PC-9 (cell line): ENCODE results near the gene ANK2. TPM values are rescaled to one million over a fixed set of nuclear protein-coding genes. Genes with fewer than 3 reads are reported as not detected.

Experiments used
- BruUV-seq: library from RNA; stranded (reverse); fragments of 400-500 nt; replicated peaks from 2 replicates; lab custom pipeline; 2021; lab: Mats Ljungman, UMichigan
- CTCF ChIA-PET: fragments of 300-600 bp; sonication (Branson Sonifier 250); formaldehyde crosslinking; loops from one replicate; lab custom pipeline; 2022; ENCODE audit warnings: antibody characterized with exemption; lab: Charles Lee
- POLR2A ChIA-PET: fragments of 300-600 bp; sonication (Branson Sonifier 250); formaldehyde crosslinking; loops from one replicate; lab custom pipeline; 2022; ENCODE audit warnings: antibody characterized with exemption; ENCODE audit not compliant: unreplicated experiment; lab: Charles Lee
- DNase-seq, 2 experiments: peaks; one replicate each; pipeline versions ENCODE4 v3.0.0 to v3.0.0-alpha.2; 2015 to 2022; ENCODE audit warnings: mixed read lengths in 1 of 2
- H2AFZ ChIP-seq: fragments of 200-600 bp; sonication (generic); 2 replicates; pipeline ENCODE4 v1.8.1; 2017; ENCODE audit warnings: antibody characterized with exemption
- H3F3A ChIP-seq: fragments of 200-600 bp; sonication (generic); 2 replicates; pipeline ENCODE4 v1.8.1; 2017; ENCODE audit warnings: antibody characterized with exemption, mild to moderate bottlenecking, low read depth; ENCODE audit not compliant: insufficient read depth
- H3K27ac ChIP-seq: fragments of 200-600 bp; sonication (generic); 2 replicates; pipeline ENCODE4 v1.6.1; 2016; ENCODE audit warnings: mixed run types
- H3K27me3 ChIP-seq: fragments of 200-600 bp; sonication (generic); 2 replicates; pipeline ENCODE4 v1.6.1; 2016; ENCODE audit warnings: low read depth, mixed run types; ENCODE audit not compliant: insufficient read depth
- H3K36me3 ChIP-seq: fragments of 200-600 bp; sonication (generic); 2 replicates; pipeline ENCODE4 v1.6.1; 2016; ENCODE audit warnings: low read depth, mixed run types
- H3K4me1 ChIP-seq: fragments of 200-600 bp; sonication (generic); replicated peaks from 2 replicates; pipeline ENCODE4 v1.6.1; 2016; ENCODE audit warnings: mixed run types; ENCODE audit not compliant: insufficient read depth
- H3K4me2 ChIP-seq: fragments of 200-600 bp; sonication (generic); 2 replicates; pipeline ENCODE4 v1.6.1; 2017; ENCODE audit warnings: mixed run types
- H3K4me3 ChIP-seq: fragments of 200-600 bp; sonication (generic); 2 replicates; pipeline ENCODE4 v1.6.1; 2016; ENCODE audit warnings: mixed run types
- H3K79me2 ChIP-seq: fragments of 200-600 bp; sonication (generic); 2 replicates; pipeline ENCODE4 v1.6.1; 2017; ENCODE audit warnings: low read depth, mixed run types
- H3K9me2 ChIP-seq: fragments of 200-600 bp; sonication (generic); 2 replicates; pipeline ENCODE4 v1.8.1; 2017; ENCODE audit warnings: mild to moderate bottlenecking; ENCODE audit not compliant: insufficient read depth
- H3K9me3 ChIP-seq: fragments of 200-600 bp; sonication (generic); 2 replicates; pipeline ENCODE4 v1.8.1; 2016; ENCODE audit warnings: low read depth; ENCODE audit not compliant: insufficient read depth
- H4K20me1 ChIP-seq: fragments of 200-600 bp; sonication (generic); 2 replicates; pipeline ENCODE4 v1.8.1; 2017; ENCODE audit not compliant: insufficient read depth
- CTCF ChIP-seq: fragments of 200-600 bp; sonication (generic); conservative IDR thresholded peaks from 2 replicates; pipeline ENCODE4 v1.6.1; 2017; ENCODE audit warnings: mixed run types, antibody characterized with exemption, mild to moderate bottlenecking, moderate library complexity
- EZH2 ChIP-seq: fragments of 200-600 bp; sonication (generic); IDR thresholded peaks from 2 replicates; pipeline ENCODE4 v1.8.0; 2017; ENCODE audit warnings: antibody characterized with exemption, low read depth
- intact Hi-C: fragments of 100-400 bp; cut with micrococcal nuclease; formaldehyde crosslinking; loops from one replicate; pipeline ENCODE4 v1.10.0; 2022; ENCODE audit not compliant: unreplicated experiment
- total RNA-seq: library from RNA; stranded (reverse); gene quantifications from 2 replicates; pipeline ENCODE4 v1.2.3, GENCODE V29; 2021

ANK2 gene
- total RNA-seq, 1 experiment from 2014 or later: 0.61 TPM

GRCh38 chr4:113209153-113209552 is 159.7 kb downstream of the ANK2 start:
- Histone ChIP-seq H3K9me2 (no peaks in the 10 kb centered on the region), H3K79me2 (no peaks in the 10 kb centered on the region), H3K4me1 (no peaks in the 10 kb centered on the region), H3K27ac (no peak overlapping the region), H2AFZ (no peak overlapping the region), H3F3A (no peaks in the 10 kb centered on the region), H3K4me2 (no peak overlapping the region), H3K4me3 (no peak overlapping the region), H3K9me3 (no peaks in the 10 kb centered on the region), H3K36me3 (no peaks in the 10 kb centered on the region), H4K20me1 (no peaks in the 10 kb centered on the region), H3K27me3 (no peaks in the 10 kb centered on the region)
- TF ChIP-seq CTCF (no peak), EZH2 (no peak)
- BruUV-seq: no TSS peak
- CTCF ChIA-PET: no interaction called here
- intact Hi-C loops: no loop called here
- POLR2A ChIA-PET: interaction anchor here (0.7 kb wide), 1 partner anchor 1677 kb away, joined by 3 read pairs; no protein-coding TSS in a partner anchor
- no peak for DNase-seq

GRCh38 chr4:113209652-113210320 is 160.3 kb downstream of the ANK2 start:
- DNase-seq: no peak
- Histone ChIP-seq H3K79me2 (no peaks in the 10 kb centered on the region), H3K9me2 (no peaks in the 10 kb centered on the region), H3K27me3 (no peaks in the 10 kb centered on the region), H3F3A (no peaks in the 10 kb centered on the region), H2AFZ (no peak overlapping the region), H3K4me1 (no peaks in the 10 kb centered on the region), H3K36me3 (no peaks in the 10 kb centered on the region), H4K20me1 (no peaks in the 10 kb centered on the region), H3K4me2 (no peak overlapping the region), H3K4me3 (no peak overlapping the region), H3K27ac (no peak overlapping the region), H3K9me3 (no peaks in the 10 kb centered on the region)
- no TSS peak for BruUV-seq
- ChIA-PET CTCF (no interaction called here), POLR2A (interaction anchor here (0.7 kb wide), 1 partner anchor 1677 kb away, joined by 3 read pairs; no protein-coding TSS in a partner anchor)
- intact Hi-C loops: no loop called here
- TF ChIP-seq EZH2 (no peak), CTCF (no peak)

- H3K27ac ChIP-seq: no peak overlapping the region
- H3K79me2 ChIP-seq: no peaks in the 10 kb centered on the region
- H3K36me3 ChIP-seq: no peaks in the 10 kb centered on the region
- H3K4me1 ChIP-seq: no peaks in the 10 kb centered on the region
- no peak overlapping the region for H3K4me3 ChIP-seq
- no peak overlapping the region for H2AFZ ChIP-seq
- ChIA-PET CTCF (no interaction called here), POLR2A (no interaction called here)
- no peak for DNase-seq
- H3F3A ChIP-seq: no peaks in the 10 kb centered on the region
- H4K20me1 ChIP-seq: no peaks in the 10 kb centered on the region
- H3K4me2 ChIP-seq: no peak overlapping the region
- intact Hi-C loops: no loop called here
- H3K9me2 ChIP-seq: no peaks in the 10 kb centered on the region
- BruUV-seq: no TSS peak
- H3K27me3 ChIP-seq: no peaks in the 10 kb centered on the region
- no peak for TF ChIP-seq CTCF
- H3K9me3 ChIP-seq: no peaks in the 10 kb centered on the region
Observed at GRCh38 chr4:113212613-113213012, 163.2 kb downstream of the ANK2 start.
